Right lobe of liver (tissue), 4 donors: ENCODE data around the gene SLC7A4.

Experiments
- POLR2A ChIP-seq: fragments of 450-650 bp; IDR thresholded peaks from one replicate; pipeline ENCODE4 v1.6.1; 2017; ENCODE audit warnings: antibody characterized with exemption, mild to moderate bottlenecking
- TF ChIP-seq, protein P1 (sequence below), 4 donors: fragments of 200-600 bp in 3 of 4; fragments of 450-650 bp in 1 of 4; IDR thresholded peaks; one replicate each; pipeline versions ENCODE4 v1.5.1 to v1.8.0; 2016 to 2022; ENCODE audit warnings: antibody characterized with exemption in 4 of 4, mild to moderate bottlenecking in 2 of 4
- donor health status: DM: no; HTN: no; CAD: no.
- donor health status: DM: no; HTN: no; CAD: no.
- donor health status: DM: no; HTN: yes; CAD: no.

DNA sequence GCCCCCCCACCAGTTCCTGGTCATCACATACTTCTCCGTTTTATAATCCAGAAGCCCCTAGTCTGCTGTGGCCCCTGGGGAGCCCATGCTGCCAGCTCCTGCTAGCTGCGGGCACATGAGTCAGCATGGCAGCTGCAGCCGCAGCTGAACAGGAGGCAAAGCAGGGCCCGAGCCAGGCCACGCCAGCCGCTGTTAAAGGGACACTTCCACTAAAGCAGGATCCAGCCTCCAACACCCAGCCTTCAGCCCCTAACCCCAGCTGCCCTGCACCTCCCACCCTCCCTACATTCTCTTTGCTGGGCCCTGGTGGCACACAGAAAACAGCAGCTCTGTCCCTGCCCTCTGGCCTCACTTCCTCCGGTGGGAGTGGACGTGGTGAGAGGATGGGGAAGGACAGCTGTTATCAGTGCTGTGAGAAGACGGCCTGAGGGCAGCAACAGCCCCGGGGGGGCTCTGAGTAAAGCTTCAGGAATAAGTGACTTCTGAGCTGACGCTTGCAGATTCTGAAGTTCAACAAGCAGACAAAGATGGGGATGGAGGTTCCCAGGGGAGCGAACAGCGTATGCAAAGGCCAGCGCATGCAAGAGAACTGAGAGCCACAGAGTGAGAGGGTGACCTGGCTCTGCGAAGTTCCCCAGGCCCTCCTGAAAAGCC, 12.7 kb upstream of the SLC7A4 start:
- TF ChIP-seq, protein P1, sequence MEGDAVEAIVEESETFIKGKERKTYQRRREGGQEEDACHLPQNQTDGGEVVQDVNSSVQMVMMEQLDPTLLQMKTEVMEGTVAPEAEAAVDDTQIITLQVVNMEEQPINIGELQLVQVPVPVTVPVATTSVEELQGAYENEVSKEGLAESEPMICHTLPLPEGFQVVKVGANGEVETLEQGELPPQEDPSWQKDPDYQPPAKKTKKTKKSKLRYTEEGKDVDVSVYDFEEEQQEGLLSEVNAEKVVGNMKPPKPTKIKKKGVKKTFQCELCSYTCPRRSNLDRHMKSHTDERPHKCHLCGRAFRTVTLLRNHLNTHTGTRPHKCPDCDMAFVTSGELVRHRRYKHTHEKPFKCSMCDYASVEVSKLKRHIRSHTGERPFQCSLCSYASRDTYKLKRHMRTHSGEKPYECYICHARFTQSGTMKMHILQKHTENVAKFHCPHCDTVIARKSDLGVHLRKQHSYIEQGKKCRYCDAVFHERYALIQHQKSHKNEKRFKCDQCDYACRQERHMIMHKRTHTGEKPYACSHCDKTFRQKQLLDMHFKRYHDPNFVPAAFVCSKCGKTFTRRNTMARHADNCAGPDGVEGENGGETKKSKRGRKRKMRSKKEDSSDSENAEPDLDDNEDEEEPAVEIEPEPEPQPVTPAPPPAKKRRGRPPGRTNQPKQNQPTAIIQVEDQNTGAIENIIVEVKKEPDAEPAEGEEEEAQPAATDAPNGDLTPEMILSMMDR (IDR thresholded peaks at IDR 0.05), result no peak
- no peak for TF ChIP-seq POLR2A
